Measurements from ENCODE around the gene SCNM1.

- TF ChIP-seq POU2F2 (IDR thresholded peaks at IDR 0.05; ENCODE audit: low read depth, low read length) (no peak), POLR2AphosphoS5 (IDR thresholded peaks at IDR 0.05; ENCODE audit: low read depth, low read length) (no peak), POLR2A (IDR thresholded peaks at IDR 0.05; ENCODE audit: low read depth, low read length) (no peak), TAF1 (IDR thresholded peaks at IDR 0.05; ENCODE audit: low read depth, low read length) (no peak), SPI1 (IDR thresholded peaks at IDR 0.05; ENCODE audit: low read depth, low read length) (no peak)
Observed at GRCh38 chr1:151192047-151192446, 26.1 kb downstream of the SCNM1 start.

Data from GM12891 (cell line).